ENCODE data around the gene TBC1D9. TPM values are rescaled to one million over a fixed set of nuclear protein-coding genes. Genes with fewer than 3 reads are reported as not detected.

TBC1D9 gene
- total RNA-seq, 1 experiment from 2014 or later: 12.5 TPM

GRCh38 chr4:140717313-140717712 lies 38.9 kb downstream of the TBC1D9 start:
- no peak overlapping the region for H3K4me3 Mint-ChIP-seq (ENCODE audit: unreplicated experiment)
- peaks cover 15% of the 10 kb centered on the region; the same call in 1 of the 2 replicates for H3K4me1 ChIP-seq
- no TSS peak for BruUV-seq (replicated peaks)
- H3K4me3 ChIP-seq (ENCODE audit: low read depth, low read length): no peak overlapping the region
- no peaks in the 10 kb centered on the region for H3K36me3 Mint-ChIP-seq (ENCODE audit: insufficient read depth, unreplicated experiment)
- H3K27me3 ChIP-seq (replicated peaks; ENCODE audit: control insufficient read depth, insufficient read depth, low read length): no peaks in the 10 kb centered on the region
- H3K27me3 Mint-ChIP-seq (ENCODE audit: insufficient read depth, unreplicated experiment): no peaks in the 10 kb centered on the region
- no peaks in the 10 kb centered on the region for H3K9me3 ChIP-seq
- no peaks in the 10 kb centered on the region for H3K9me3 Mint-ChIP-seq (ENCODE audit: unreplicated experiment)
- DNase-seq: no peak
- ChIA-PET POLR2A (no interaction called here), CTCF (no interaction called here)
- no peaks in the 10 kb centered on the region for H3K36me3 ChIP-seq (ENCODE audit: control insufficient read depth, insufficient read depth, low read length)
- H3K4me1 Mint-ChIP-seq (ENCODE audit: low read depth, unreplicated experiment): peaks cover 7% of the 10 kb centered on the region
- intact Hi-C loops (cut with micrococcal nuclease; ENCODE audit: unreplicated experiment): no loop called here
- TF ChIP-seq, protein P1, sequence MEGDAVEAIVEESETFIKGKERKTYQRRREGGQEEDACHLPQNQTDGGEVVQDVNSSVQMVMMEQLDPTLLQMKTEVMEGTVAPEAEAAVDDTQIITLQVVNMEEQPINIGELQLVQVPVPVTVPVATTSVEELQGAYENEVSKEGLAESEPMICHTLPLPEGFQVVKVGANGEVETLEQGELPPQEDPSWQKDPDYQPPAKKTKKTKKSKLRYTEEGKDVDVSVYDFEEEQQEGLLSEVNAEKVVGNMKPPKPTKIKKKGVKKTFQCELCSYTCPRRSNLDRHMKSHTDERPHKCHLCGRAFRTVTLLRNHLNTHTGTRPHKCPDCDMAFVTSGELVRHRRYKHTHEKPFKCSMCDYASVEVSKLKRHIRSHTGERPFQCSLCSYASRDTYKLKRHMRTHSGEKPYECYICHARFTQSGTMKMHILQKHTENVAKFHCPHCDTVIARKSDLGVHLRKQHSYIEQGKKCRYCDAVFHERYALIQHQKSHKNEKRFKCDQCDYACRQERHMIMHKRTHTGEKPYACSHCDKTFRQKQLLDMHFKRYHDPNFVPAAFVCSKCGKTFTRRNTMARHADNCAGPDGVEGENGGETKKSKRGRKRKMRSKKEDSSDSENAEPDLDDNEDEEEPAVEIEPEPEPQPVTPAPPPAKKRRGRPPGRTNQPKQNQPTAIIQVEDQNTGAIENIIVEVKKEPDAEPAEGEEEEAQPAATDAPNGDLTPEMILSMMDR (IDR thresholded peaks at IDR 0.05; ENCODE audit: insufficient read depth in 1 of 2, low read depth in 1 of 2, low read length in 1 of 2, severe bottlenecking in 1 of 2, unreplicated experiment in 1 of 2): no peak
- H3K27ac Mint-ChIP-seq (ENCODE audit: unreplicated experiment): no peak overlapping the region

GRCh38 chr4:140715119-140715518 lies 41.1 kb downstream of the TBC1D9 start:
- no peaks in the 10 kb centered on the region for H3K36me3 Mint-ChIP-seq (ENCODE audit: insufficient read depth, unreplicated experiment)
- TF ChIP-seq, protein P1 (IDR thresholded peaks at IDR 0.05; ENCODE audit: insufficient read depth in 1 of 2, low read depth in 1 of 2, low read length in 1 of 2, severe bottlenecking in 1 of 2, unreplicated experiment in 1 of 2): no peak
- intact Hi-C loops (cut with micrococcal nuclease; ENCODE audit: unreplicated experiment): no loop called here
- Histone ChIP-seq H3K4me3 (ENCODE audit: low read depth, low read length) (no peak overlapping the region), H3K36me3 (ENCODE audit: control insufficient read depth, insufficient read depth, low read length) (no peaks in the 10 kb centered on the region), H3K27me3 (replicated peaks; ENCODE audit: control insufficient read depth, insufficient read depth, low read length) (no peaks in the 10 kb centered on the region), H3K4me1 (peaks cover 15% of the 10 kb centered on the region; the same call in 1 of the 2 replicates), H3K9me3 (no peaks in the 10 kb centered on the region)
- BruUV-seq (replicated peaks): no TSS peak
- POLR2A ChIA-PET: no interaction called here
- H3K27ac Mint-ChIP-seq (ENCODE audit: unreplicated experiment): no peak overlapping the region
- peaks cover 7% of the 10 kb centered on the region for H3K4me1 Mint-ChIP-seq (ENCODE audit: low read depth, unreplicated experiment)
- H3K27me3 Mint-ChIP-seq (ENCODE audit: insufficient read depth, unreplicated experiment): no peaks in the 10 kb centered on the region
- CTCF ChIA-PET: no interaction called here
- DNase-seq: no peak
- no peak overlapping the region for H3K4me3 Mint-ChIP-seq (ENCODE audit: unreplicated experiment)
- H3K9me3 Mint-ChIP-seq (ENCODE audit: unreplicated experiment): no peaks in the 10 kb centered on the region

- POLR2A ChIA-PET: no interaction called here
- peaks cover 8% of the 10 kb centered on the region for H3K9me3 Mint-ChIP-seq (ENCODE audit: unreplicated experiment)
- no TSS peak for BruUV-seq (replicated peaks)
These were observed 44.3 kb downstream of the TBC1D9 start for GRCh38 chr4:140711910-140712309.

More at GRCh38 chr4:140711910-140712309, 44.3 kb downstream of the TBC1D9 start:
- Histone ChIP-seq H3K27me3 (replicated peaks; ENCODE audit: control insufficient read depth, insufficient read depth, low read length) (no peaks in the 10 kb centered on the region), H3K4me1 (peaks cover 15% of the 10 kb centered on the region; the same call in 1 of the 2 replicates), H3K36me3 (ENCODE audit: control insufficient read depth, insufficient read depth, low read length) (no peaks in the 10 kb centered on the region), H3K4me3 (ENCODE audit: low read depth, low read length) (no peak overlapping the region), H3K9me3 (no peaks in the 10 kb centered on the region)
- H3K4me3 Mint-ChIP-seq (ENCODE audit: unreplicated experiment): no peak overlapping the region
- TF ChIP-seq, protein P1 (IDR thresholded peaks at IDR 0.05; ENCODE audit: insufficient read depth in 1 of 2, low read depth in 1 of 2, low read length in 1 of 2, severe bottlenecking in 1 of 2, unreplicated experiment in 1 of 2): no peak
- H3K4me1 Mint-ChIP-seq (ENCODE audit: low read depth, unreplicated experiment): peaks cover 7% of the 10 kb centered on the region
- H3K27ac Mint-ChIP-seq (ENCODE audit: unreplicated experiment): no peak overlapping the region
- no peaks in the 10 kb centered on the region for H3K27me3 Mint-ChIP-seq (ENCODE audit: insufficient read depth, unreplicated experiment)
- no peaks in the 10 kb centered on the region for H3K36me3 Mint-ChIP-seq (ENCODE audit: insufficient read depth, unreplicated experiment)
- CTCF ChIA-PET: no interaction called here
- intact Hi-C loops (cut with micrococcal nuclease; ENCODE audit: unreplicated experiment): no loop called here
- DNase-seq: no peak

All from Caco-2 (cell line).